Activated CD8-positive, alpha-beta memory T cell treated with anti-CD3 and anti-CD28 coated beads, Interleukin-2, amount 50 U/mL, for 24 hours (primary cell): Measurements from ENCODE around the gene FAM98C.

ENCODE experiments used
- DNase-seq: peaks from one replicate; pipeline ENCODE4 v3.0.0-alpha.2; 2020; ENCODE audit errors: extremely low read depth

FAM98C gene

GRCh38 chr19:38453596-38453995, 50.7 kb downstream of the FAM98C start:
- DNase-seq = no peak

- no peak for DNase-seq
Observed at GRCh38 chr19:38455031-38455430, 52.1 kb downstream of the FAM98C start.

- DNase-seq = no peak
Observed at GRCh38 chr19:38457202-38457601, 54.3 kb downstream of the FAM98C start.

- DNase-seq = no peak
Observed at GRCh38 chr19:38457690-38458405, 55.0 kb downstream of the FAM98C start.
